WTC11 (cell line): ENCODE data around the gene SHISA9. TPM values are rescaled to one million over a fixed set of nuclear protein-coding genes. Genes with fewer than 3 reads are reported as not detected.

Experiments used
- ATAC-seq: fragments of 200-7000 bp; cut with Tn5 transposase; 2 replicates; pipeline ENCODE4 v1.10.0; 2021; ENCODE audit warnings: mild to moderate bottlenecking, moderate library complexity
- CTCF ChIA-PET: fragments of 300-600 bp; sonication (Branson Sonifier 250); formaldehyde crosslinking; loops from one replicate; lab custom pipeline; 2021; ENCODE audit warnings: antibody characterized with exemption; lab: Charles Lee
- POLR2A ChIA-PET: fragments of 350-600 bp; sonication (Branson Sonifier 250); formaldehyde crosslinking; loops from one replicate; lab custom pipeline; 2021; ENCODE audit warnings: antibody characterized with exemption; lab: Charles Lee
- DNase-seq: peaks from one replicate; pipeline ENCODE4 v3.0.0; 2021; ENCODE audit warnings: low spot score
- H3K27ac Mint-ChIP-seq: 2 replicates; pipeline ENCODE4 v1.8.0; 2021; ENCODE audit warnings: mixed read lengths
- H3K27me3 Mint-ChIP-seq: 2 replicates; pipeline ENCODE4 v1.8.0; 2021; ENCODE audit warnings: low read depth, mild to moderate bottlenecking, moderate library complexity, mixed read lengths
- H3K36me3 Mint-ChIP-seq: 2 replicates; pipeline ENCODE4 v1.8.0; 2021; ENCODE audit warnings: mixed read lengths
- H3K4me1 Mint-ChIP-seq: 2 replicates; pipeline ENCODE4 v1.8.0; 2022; ENCODE audit warnings: mixed read lengths
- H3K4me3 Mint-ChIP-seq: 2 replicates; pipeline ENCODE4 v1.8.0; 2021; ENCODE audit warnings: mild to moderate bottlenecking, moderate library complexity, mixed read lengths
- H3K9me3 Mint-ChIP-seq: 2 replicates; pipeline ENCODE4 v1.8.0; 2021; ENCODE audit warnings: mixed read lengths
- ATF1 ChIP-seq: sonication (generic); formaldehyde crosslinking; IDR thresholded peaks from 2 replicates; pipeline ENCODE4 v1.8.1; 2023; ENCODE audit warnings: mild to moderate bottlenecking, moderate library complexity, missing genetic modification reagents
- FOXJ3 ChIP-seq: sonication (generic); formaldehyde crosslinking; IDR thresholded peaks from 2 replicates; pipeline ENCODE4 v1.9.0; 2021; ENCODE audit warnings: missing genetic modification reagents, mild to moderate bottlenecking, borderline replicate concordance
- GRHL2 ChIP-seq: fragments of 250-450 bp; sonication (Bioruptor Pico); IDR thresholded peaks from 2 replicates; pipeline ENCODE4 v1.8.0; 2022; ENCODE audit warnings: mild to moderate bottlenecking, moderate library complexity; ENCODE audit not compliant: insufficient replicate concordance, severe bottlenecking
- JUN ChIP-seq: sonication (generic); formaldehyde crosslinking; IDR thresholded peaks from 2 replicates; pipeline ENCODE4 v1.8.0; 2023; ENCODE audit warnings: mild to moderate bottlenecking, missing genetic modification reagents
- MXD4 ChIP-seq: fragments of 250-450 bp; sonication (Bioruptor Pico); IDR thresholded peaks from 2 replicates; pipeline ENCODE4 v1.8.0; 2021; ENCODE audit warnings: mild to moderate bottlenecking, moderate library complexity, borderline replicate concordance
- MYBL2 ChIP-seq: sonication (generic); formaldehyde crosslinking; IDR thresholded peaks from 2 replicates; pipeline ENCODE4 v1.8.1; 2023; ENCODE audit warnings: mild to moderate bottlenecking, moderate library complexity, missing genetic modification reagents
- NR1H2 ChIP-seq: sonication (generic); formaldehyde crosslinking; IDR thresholded peaks from 2 replicates; pipeline ENCODE4 v1.9.0; 2021; ENCODE audit warnings: mild to moderate bottlenecking, moderate library complexity, missing genetic modification reagents
- TCF7 ChIP-seq: sonication (generic); formaldehyde crosslinking; IDR thresholded peaks from 2 replicates; pipeline ENCODE4 v1.8.0; 2022; ENCODE audit warnings: mild to moderate bottlenecking, low read depth, missing genetic modification reagents, moderate library complexity
- ZBTB21 ChIP-seq: sonication (generic); formaldehyde crosslinking; IDR thresholded peaks from 2 replicates; pipeline ENCODE4 v1.8.1; 2023; ENCODE audit warnings: mild to moderate bottlenecking, missing genetic modification reagents, borderline replicate concordance
- ZNF317 ChIP-seq: sonication (generic); formaldehyde crosslinking; IDR thresholded peaks from 2 replicates; pipeline ENCODE4 v1.8.1; 2023; ENCODE audit warnings: low read depth, mild to moderate bottlenecking, moderate library complexity, missing genetic modification reagents, borderline replicate concordance
- ZNF396 ChIP-seq: fragments of 250-450 bp; sonication (Bioruptor Pico); IDR thresholded peaks from 2 replicates; pipeline ENCODE4 v1.8.0; 2021; ENCODE audit warnings: mild to moderate bottlenecking, moderate library complexity, borderline replicate concordance
- ZNF671 ChIP-seq: fragments of 250-450 bp; sonication (Bioruptor Pico); IDR thresholded peaks from 2 replicates; pipeline ENCODE4 v1.8.0; 2021; ENCODE audit warnings: mild to moderate bottlenecking
- total RNA-seq: library from RNA; stranded (reverse); gene quantifications from 3 replicates; pipeline ENCODE4 v1.2.3, GENCODE V29; 2021
- TF ChIP-seq, protein P1 (sequence below): sonication (generic); formaldehyde crosslinking; IDR thresholded peaks from 2 replicates; pipeline ENCODE4 v1.8.0; 2022; ENCODE audit warnings: mild to moderate bottlenecking, missing genetic modification reagents
- TF ChIP-seq, protein P2 (sequence below): sonication (generic); formaldehyde crosslinking; IDR thresholded peaks from 2 replicates; pipeline ENCODE4 v1.8.1; 2023; ENCODE audit warnings: mild to moderate bottlenecking, missing genetic modification reagents, moderate library complexity
- TF ChIP-seq, protein P3 (sequence below): sonication (generic); formaldehyde crosslinking; IDR thresholded peaks from 2 replicates; pipeline ENCODE4 v1.8.1; 2022; ENCODE audit warnings: missing genetic modification reagents, borderline replicate concordance
- TF ChIP-seq, protein P4 (sequence below): sonication (generic); formaldehyde crosslinking; IDR thresholded peaks from 2 replicates; pipeline ENCODE4 v1.8.0; 2022; ENCODE audit warnings: mild to moderate bottlenecking, missing genetic modification reagents
- TF ChIP-seq, protein P5 (sequence below): fragments of 250-450 bp; sonication (Bioruptor Pico); IDR thresholded peaks from 2 replicates; pipeline ENCODE4 v1.9.0; 2021; ENCODE audit warnings: mild to moderate bottlenecking, borderline replicate concordance
- TF ChIP-seq, protein P6 (sequence below): sonication (generic); formaldehyde crosslinking; IDR thresholded peaks from 2 replicates; pipeline ENCODE4 v1.8.1; 2023; ENCODE audit warnings: mild to moderate bottlenecking, missing genetic modification reagents
- TF ChIP-seq, protein P7 (sequence below): sonication (generic); formaldehyde crosslinking; IDR thresholded peaks from 2 replicates; pipeline ENCODE4 v1.8.1; 2022; ENCODE audit warnings: low read depth, mild to moderate bottlenecking, moderate library complexity, missing genetic modification reagents, borderline replicate concordance

SHISA9 gene
- total RNA-seq, 1 experiment from 2014 or later, result 37.5 TPM

DNA sequence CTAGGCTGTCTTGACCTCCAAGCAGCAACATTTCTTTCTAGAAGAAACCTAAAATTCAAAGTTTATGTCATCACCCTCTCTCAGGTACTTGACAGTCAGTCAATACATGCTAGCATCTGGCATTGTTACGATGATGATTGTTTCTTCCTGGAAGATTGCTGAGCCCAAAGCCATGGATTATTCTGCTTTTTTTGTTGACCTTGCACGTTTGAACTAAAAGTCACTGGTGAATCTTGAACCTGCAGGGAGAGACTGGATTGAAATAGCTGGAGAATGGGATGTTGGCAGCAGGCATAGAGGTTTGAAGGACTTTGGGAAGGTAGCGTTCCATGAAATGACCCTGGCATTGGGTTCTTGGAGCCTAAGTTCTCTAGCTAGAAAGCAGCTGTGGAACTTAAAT, 42.9 kb downstream of the SHISA9 start:
- Mint-ChIP-seq H3K36me3 (peaks cover 24% of the 10 kb centered on the region), H3K9me3 (peaks cover 19% of the 10 kb centered on the region), H3K27ac (peak overlapping the region; percentile 23; the same call in 1 of the 2 replicates), H3K27me3 (no peaks in the 10 kb centered on the region)
- ATAC-seq, result no peak
- ChIA-PET CTCF (no interaction called here), POLR2A (no interaction called here)
- DNase-seq, result no peak
- TF ChIP-seq, protein P1, sequence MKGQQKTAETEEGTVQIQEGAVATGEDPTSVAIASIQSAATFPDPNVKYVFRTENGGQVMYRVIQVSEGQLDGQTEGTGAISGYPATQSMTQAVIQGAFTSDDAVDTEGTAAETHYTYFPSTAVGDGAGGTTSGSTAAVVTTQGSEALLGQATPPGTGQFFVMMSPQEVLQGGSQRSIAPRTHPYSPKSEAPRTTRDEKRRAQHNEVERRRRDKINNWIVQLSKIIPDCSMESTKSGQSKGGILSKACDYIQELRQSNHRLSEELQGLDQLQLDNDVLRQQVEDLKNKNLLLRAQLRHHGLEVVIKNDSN (CRISPR knock-in tag), result no peak
- TF ChIP-seq JUN (CRISPR knock-in tag) (no peak), TCF7 (no peak), ZNF317 (no peak), ZNF396 (CRISPR knock-in tag) (no peak), GRHL2 (CRISPR knock-in tag) (no peak), ATF1 (CRISPR knock-in tag) (no peak), ZBTB21 (no peak)
- TF ChIP-seq, protein P2, sequence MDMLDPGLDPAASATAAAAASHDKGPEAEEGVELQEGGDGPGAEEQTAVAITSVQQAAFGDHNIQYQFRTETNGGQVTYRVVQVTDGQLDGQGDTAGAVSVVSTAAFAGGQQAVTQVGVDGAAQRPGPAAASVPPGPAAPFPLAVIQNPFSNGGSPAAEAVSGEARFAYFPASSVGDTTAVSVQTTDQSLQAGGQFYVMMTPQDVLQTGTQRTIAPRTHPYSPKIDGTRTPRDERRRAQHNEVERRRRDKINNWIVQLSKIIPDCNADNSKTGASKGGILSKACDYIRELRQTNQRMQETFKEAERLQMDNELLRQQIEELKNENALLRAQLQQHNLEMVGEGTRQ (CRISPR knock-in tag), result no peak
- TF ChIP-seq, protein P3, sequence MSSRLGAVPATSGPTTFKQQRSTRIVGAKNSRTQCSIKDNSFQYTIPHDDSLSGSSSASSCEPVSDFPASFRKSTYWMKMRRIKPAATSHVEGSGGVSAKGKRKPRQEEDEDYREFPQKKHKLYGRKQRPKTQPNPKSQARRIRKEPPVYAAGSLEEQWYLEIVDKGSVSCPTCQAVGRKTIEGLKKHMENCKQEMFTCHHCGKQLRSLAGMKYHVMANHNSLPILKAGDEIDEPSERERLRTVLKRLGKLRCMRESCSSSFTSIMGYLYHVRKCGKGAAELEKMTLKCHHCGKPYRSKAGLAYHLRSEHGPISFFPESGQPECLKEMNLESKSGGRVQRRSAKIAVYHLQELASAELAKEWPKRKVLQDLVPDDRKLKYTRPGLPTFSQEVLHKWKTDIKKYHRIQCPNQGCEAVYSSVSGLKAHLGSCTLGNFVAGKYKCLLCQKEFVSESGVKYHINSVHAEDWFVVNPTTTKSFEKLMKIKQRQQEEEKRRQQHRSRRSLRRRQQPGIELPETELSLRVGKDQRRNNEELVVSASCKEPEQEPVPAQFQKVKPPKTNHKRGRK, result no peak
- TF ChIP-seq, protein P4, sequence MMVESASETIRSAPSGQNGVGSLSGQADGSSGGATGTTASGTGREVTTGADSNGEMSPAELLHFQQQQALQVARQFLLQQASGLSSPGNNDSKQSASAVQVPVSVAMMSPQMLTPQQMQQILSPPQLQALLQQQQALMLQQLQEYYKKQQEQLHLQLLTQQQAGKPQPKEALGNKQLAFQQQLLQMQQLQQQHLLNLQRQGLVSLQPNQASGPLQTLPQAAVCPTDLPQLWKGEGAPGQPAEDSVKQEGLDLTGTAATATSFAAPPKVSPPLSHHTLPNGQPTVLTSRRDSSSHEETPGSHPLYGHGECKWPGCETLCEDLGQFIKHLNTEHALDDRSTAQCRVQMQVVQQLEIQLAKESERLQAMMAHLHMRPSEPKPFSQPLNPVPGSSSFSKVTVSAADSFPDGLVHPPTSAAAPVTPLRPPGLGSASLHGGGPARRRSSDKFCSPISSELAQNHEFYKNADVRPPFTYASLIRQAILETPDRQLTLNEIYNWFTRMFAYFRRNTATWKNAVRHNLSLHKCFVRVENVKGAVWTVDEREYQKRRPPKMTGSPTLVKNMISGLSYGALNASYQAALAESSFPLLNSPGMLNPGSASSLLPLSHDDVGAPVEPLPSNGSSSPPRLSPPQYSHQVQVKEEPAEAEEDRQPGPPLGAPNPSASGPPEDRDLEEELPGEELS (CRISPR knock-in tag), result no peak
- TF ChIP-seq, protein P5, sequence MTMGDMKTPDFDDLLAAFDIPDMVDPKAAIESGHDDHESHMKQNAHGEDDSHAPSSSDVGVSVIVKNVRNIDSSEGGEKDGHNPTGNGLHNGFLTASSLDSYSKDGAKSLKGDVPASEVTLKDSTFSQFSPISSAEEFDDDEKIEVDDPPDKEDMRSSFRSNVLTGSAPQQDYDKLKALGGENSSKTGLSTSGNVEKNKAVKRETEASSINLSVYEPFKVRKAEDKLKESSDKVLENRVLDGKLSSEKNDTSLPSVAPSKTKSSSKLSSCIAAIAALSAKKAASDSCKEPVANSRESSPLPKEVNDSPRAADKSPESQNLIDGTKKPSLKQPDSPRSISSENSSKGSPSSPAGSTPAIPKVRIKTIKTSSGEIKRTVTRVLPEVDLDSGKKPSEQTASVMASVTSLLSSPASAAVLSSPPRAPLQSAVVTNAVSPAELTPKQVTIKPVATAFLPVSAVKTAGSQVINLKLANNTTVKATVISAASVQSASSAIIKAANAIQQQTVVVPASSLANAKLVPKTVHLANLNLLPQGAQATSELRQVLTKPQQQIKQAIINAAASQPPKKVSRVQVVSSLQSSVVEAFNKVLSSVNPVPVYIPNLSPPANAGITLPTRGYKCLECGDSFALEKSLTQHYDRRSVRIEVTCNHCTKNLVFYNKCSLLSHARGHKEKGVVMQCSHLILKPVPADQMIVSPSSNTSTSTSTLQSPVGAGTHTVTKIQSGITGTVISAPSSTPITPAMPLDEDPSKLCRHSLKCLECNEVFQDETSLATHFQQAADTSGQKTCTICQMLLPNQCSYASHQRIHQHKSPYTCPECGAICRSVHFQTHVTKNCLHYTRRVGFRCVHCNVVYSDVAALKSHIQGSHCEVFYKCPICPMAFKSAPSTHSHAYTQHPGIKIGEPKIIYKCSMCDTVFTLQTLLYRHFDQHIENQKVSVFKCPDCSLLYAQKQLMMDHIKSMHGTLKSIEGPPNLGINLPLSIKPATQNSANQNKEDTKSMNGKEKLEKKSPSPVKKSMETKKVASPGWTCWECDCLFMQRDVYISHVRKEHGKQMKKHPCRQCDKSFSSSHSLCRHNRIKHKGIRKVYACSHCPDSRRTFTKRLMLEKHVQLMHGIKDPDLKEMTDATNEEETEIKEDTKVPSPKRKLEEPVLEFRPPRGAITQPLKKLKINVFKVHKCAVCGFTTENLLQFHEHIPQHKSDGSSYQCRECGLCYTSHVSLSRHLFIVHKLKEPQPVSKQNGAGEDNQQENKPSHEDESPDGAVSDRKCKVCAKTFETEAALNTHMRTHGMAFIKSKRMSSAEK (CRISPR knock-in tag), result no peak
- TF ChIP-seq, all 79 proteins: peak for 0
- Mint-ChIP-seq H3K4me3 (no peak overlapping the region), H3K4me1 (peaks cover 50% of the 10 kb centered on the region)

DNA sequence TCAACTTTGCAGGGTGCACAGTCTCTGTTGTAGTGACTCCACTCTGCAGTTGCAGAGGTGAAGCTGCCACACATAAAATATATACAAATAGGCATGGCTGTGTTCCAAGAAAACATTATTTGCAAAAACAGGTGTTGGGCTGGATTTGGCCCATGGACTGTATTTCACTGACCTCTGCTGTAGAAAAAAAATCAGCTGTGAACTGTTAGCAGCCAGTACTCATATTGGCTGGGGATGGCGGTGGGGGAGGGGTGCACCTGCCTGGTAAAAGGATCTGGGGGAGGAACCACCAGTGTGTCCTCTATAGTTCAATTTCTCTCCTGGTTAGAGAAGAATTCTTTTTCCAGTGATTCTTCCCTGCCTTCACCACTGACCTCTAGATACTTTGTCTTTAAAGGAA, 50.0 kb downstream of the SHISA9 start:
- CTCF ChIA-PET, result interaction anchor here (0.5 to 0.7 kb wide), 2 partner anchors 44 to 244 kb away, joined by 3 read pairs; no protein-coding TSS in a partner anchor
- Mint-ChIP-seq H3K27ac (peak overlapping the region; percentile 41; the same call in 1 of the 2 replicates), H3K27me3 (no peaks in the 10 kb centered on the region), H3K4me1 (peaks cover 41% of the 10 kb centered on the region), H3K4me3 (no peak overlapping the region), H3K9me3 (peaks cover 12% of the 10 kb centered on the region), H3K36me3 (peaks cover 8% of the 10 kb centered on the region; the same call in 1 of the 2 replicates)
- ATAC-seq, result peak; percentile 58; the same call in 1 of the 2 replicates
- peak; percentile 18 for DNase-seq
- POLR2A ChIA-PET, result no interaction called here
- TF ChIP-seq FOXJ3 (no peak), MXD4 (no peak), NR1H2 (CRISPR knock-in tag) (no peak), ZNF671 (CRISPR knock-in tag) (no peak), MYBL2 (no peak), ZNF317 (no peak)
- TF ChIP-seq, protein P6, sequence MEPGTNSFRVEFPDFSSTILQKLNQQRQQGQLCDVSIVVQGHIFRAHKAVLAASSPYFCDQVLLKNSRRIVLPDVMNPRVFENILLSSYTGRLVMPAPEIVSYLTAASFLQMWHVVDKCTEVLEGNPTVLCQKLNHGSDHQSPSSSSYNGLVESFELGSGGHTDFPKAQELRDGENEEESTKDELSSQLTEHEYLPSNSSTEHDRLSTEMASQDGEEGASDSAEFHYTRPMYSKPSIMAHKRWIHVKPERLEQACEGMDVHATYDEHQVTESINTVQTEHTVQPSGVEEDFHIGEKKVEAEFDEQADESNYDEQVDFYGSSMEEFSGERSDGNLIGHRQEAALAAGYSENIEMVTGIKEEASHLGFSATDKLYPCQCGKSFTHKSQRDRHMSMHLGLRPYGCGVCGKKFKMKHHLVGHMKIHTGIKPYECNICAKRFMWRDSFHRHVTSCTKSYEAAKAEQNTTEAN, result no peak
- TF ChIP-seq, protein P7, sequence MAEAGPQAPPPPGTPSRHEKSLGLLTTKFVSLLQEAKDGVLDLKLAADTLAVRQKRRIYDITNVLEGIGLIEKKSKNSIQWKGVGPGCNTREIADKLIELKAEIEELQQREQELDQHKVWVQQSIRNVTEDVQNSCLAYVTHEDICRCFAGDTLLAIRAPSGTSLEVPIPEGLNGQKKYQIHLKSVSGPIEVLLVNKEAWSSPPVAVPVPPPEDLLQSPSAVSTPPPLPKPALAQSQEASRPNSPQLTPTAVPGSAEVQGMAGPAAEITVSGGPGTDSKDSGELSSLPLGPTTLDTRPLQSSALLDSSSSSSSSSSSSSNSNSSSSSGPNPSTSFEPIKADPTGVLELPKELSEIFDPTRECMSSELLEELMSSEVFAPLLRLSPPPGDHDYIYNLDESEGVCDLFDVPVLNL (CRISPR knock-in tag), result no peak
